ENCODE results near the gene STARD9. TPM values are rescaled to one million over a fixed set of nuclear protein-coding genes. Genes with fewer than 3 reads are reported as not detected.

STARD9 gene
- polyA plus RNA-seq, 1 donor (not counting 4 experiments of a cell fraction or from before 2014, with no cell fraction given), result 0.76 TPM

DNA sequence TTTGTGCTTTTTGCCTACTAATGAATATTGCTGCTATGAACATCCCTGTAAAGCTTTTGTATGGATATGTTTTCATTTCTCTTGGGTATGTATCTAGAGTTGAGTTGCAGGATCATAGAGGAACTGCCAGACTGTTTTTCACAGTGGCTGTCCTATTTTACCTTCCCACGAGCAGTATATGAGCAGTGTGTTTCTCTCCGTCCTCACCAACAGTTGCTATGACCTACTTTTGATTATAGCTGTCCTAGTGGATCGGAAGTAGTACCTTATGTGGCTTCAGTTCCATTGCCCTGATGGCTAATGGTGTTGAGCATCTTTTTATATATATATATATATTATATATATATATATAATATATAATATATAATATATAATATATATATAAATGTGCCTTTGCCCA lies 136.3 kb downstream of the STARD9 start:
- Histone ChIP-seq H3K27me3 (ENCODE audit: control insufficient read depth, extremely low read depth, insufficient read depth, low read length) (no peaks in the 10 kb centered on the region), H3K9ac (ENCODE audit: control insufficient read depth, extremely low read depth, insufficient read depth, low read length) (no peak overlapping the region), H3K79me2 (ENCODE audit: control insufficient read depth, insufficient read depth, low read length) (no peaks in the 10 kb centered on the region), H3K4me2 (ENCODE audit: control insufficient read depth, extremely low read depth, insufficient read depth, low read depth, low read length) (no peak overlapping the region), H3K36me3 (ENCODE audit: control insufficient read depth in 2 of 2, extremely low read depth in 1 of 2, insufficient read depth in 2 of 2, low read length in 2 of 2) (no peaks in the 10 kb centered on the region), H3K9me3 (ENCODE audit: control insufficient read depth, low read depth, low read length) (no peaks in the 10 kb centered on the region), H3K9me1 (ENCODE audit: control insufficient read depth, extremely low read depth, insufficient read depth, low read length) (no peaks in the 10 kb centered on the region), H4K20me1 (ENCODE audit: control insufficient read depth, extremely low read depth, insufficient read depth, low read length) (no peaks in the 10 kb centered on the region), H3K4me3 (ENCODE audit: control insufficient read depth in 2 of 3, extremely low read depth in 1 of 3, insufficient read depth in 2 of 3, low read depth in 1 of 3, low read length in 3 of 3) (no peak overlapping the region), H3K4me1 (ENCODE audit: control insufficient read depth, extremely low read depth, insufficient read depth, low read length) (peaks cover 8% of the 10 kb centered on the region), H2AFZ (ENCODE audit: control insufficient read depth, low read length) (no peak overlapping the region), H3K27ac (ENCODE audit: control insufficient read depth, insufficient read depth, low read length) (no peak overlapping the region)
- dilution Hi-C loops (cut with MboI; ENCODE audit: extremely low pct_ligation_motif_present, low sequenced_read_pairs), result no loop called here
- TF ChIP-seq, protein P1, sequence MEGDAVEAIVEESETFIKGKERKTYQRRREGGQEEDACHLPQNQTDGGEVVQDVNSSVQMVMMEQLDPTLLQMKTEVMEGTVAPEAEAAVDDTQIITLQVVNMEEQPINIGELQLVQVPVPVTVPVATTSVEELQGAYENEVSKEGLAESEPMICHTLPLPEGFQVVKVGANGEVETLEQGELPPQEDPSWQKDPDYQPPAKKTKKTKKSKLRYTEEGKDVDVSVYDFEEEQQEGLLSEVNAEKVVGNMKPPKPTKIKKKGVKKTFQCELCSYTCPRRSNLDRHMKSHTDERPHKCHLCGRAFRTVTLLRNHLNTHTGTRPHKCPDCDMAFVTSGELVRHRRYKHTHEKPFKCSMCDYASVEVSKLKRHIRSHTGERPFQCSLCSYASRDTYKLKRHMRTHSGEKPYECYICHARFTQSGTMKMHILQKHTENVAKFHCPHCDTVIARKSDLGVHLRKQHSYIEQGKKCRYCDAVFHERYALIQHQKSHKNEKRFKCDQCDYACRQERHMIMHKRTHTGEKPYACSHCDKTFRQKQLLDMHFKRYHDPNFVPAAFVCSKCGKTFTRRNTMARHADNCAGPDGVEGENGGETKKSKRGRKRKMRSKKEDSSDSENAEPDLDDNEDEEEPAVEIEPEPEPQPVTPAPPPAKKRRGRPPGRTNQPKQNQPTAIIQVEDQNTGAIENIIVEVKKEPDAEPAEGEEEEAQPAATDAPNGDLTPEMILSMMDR (optimal IDR thresholded peaks at IDR 0.05 in 1 of 3, IDR thresholded peaks at IDR 0.05 in 1 of 3, conservative IDR thresholded peaks at IDR 0.05 in 1 of 3; ENCODE audit: extremely low read depth in 1 of 3, insufficient read depth in 2 of 3, low read length in 3 of 3), result no peak
- TF ChIP-seq EZH2 (IDR thresholded peaks at IDR 0.05; ENCODE audit: low read length), result no peak
- FAIRE-seq (no peak), DNase-seq (ENCODE audit: low read depth, low spot score) (no peak)

DNA sequence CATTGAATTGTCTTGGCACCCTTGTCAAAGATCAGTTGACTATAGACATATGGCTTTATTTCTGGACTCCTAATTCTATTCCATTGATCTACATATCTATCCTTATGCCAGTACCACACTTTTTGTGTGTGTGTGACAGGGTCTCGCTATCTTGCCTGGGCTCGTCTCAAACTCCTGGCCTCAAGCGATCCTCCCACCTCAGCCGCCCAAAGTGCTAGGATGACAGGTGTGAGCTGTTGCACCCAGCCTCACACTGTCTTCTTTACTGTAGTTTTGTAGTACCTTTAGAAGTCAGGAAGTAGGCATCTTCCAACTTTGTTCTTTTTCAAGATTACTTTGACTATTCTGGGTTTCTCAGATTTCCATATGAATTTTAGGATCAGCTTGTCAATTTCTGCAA lies 137.2 kb downstream of the STARD9 start:
- no peaks in the 10 kb centered on the region for H3K27me3 ChIP-seq (ENCODE audit: control insufficient read depth, extremely low read depth, insufficient read depth, low read length)
- H3K4me1 ChIP-seq (ENCODE audit: control insufficient read depth, extremely low read depth, insufficient read depth, low read length), result peaks cover 4% of the 10 kb centered on the region
- H3K79me2 ChIP-seq (ENCODE audit: control insufficient read depth, insufficient read depth, low read length), result no peaks in the 10 kb centered on the region
- no peak for DNase-seq (ENCODE audit: low read depth, low spot score)
- no peak for TF ChIP-seq EZH2 (IDR thresholded peaks at IDR 0.05; ENCODE audit: low read length)
- TF ChIP-seq, protein P1 (optimal IDR thresholded peaks at IDR 0.05 in 1 of 3, IDR thresholded peaks at IDR 0.05 in 1 of 3, conservative IDR thresholded peaks at IDR 0.05 in 1 of 3; ENCODE audit: extremely low read depth in 1 of 3, insufficient read depth in 2 of 3, low read length in 3 of 3), result no peak
- no peak overlapping the region for H3K4me3 ChIP-seq (ENCODE audit: control insufficient read depth in 2 of 3, extremely low read depth in 1 of 3, insufficient read depth in 2 of 3, low read depth in 1 of 3, low read length in 3 of 3)
- no peaks in the 10 kb centered on the region for H3K9me1 ChIP-seq (ENCODE audit: control insufficient read depth, extremely low read depth, insufficient read depth, low read length)
- no peak overlapping the region for H3K4me2 ChIP-seq (ENCODE audit: control insufficient read depth, extremely low read depth, insufficient read depth, low read depth, low read length)
- H2AFZ ChIP-seq (ENCODE audit: control insufficient read depth, low read length), result no peak overlapping the region
- dilution Hi-C loops (cut with MboI; ENCODE audit: extremely low pct_ligation_motif_present, low sequenced_read_pairs), result no loop called here
- no peaks in the 10 kb centered on the region for H4K20me1 ChIP-seq (ENCODE audit: control insufficient read depth, extremely low read depth, insufficient read depth, low read length)
- FAIRE-seq, result no peak
- H3K27ac ChIP-seq (ENCODE audit: control insufficient read depth, insufficient read depth, low read length), result no peak overlapping the region
- no peaks in the 10 kb centered on the region for H3K36me3 ChIP-seq (ENCODE audit: control insufficient read depth in 2 of 2, extremely low read depth in 1 of 2, insufficient read depth in 2 of 2, low read length in 2 of 2)
- no peak overlapping the region for H3K9ac ChIP-seq (ENCODE audit: control insufficient read depth, extremely low read depth, insufficient read depth, low read length)
- H3K9me3 ChIP-seq (ENCODE audit: control insufficient read depth, low read depth, low read length), result no peaks in the 10 kb centered on the region

Measured in keratinocyte (primary cell).